Lung (tissue), 12 donors: ENCODE results near the gene CD63. TPM values are rescaled to one million over a fixed set of nuclear protein-coding genes. Genes with fewer than 3 reads are reported as not detected.

Source experiments
- ATAC-seq: fragments of 200-7000 bp; cut with Tn5 transposase; one replicate; pipeline ENCODE4 v1.9.1; 2020; ENCODE audit warnings: moderate number of reproducible peaks; ENCODE audit not compliant: insufficient read depth, low FRiP score
- DNase-seq, 3 donors: peaks; one replicate each; pipeline ENCODE4 v3.0.0-alpha.2; 2013 to 2017
- H3K27ac ChIP-seq, 2 donors: one replicate each; pipeline ENCODE4 v1.5.1; 2013; ENCODE audit warnings: mild to moderate bottlenecking in 2 of 2, moderate library complexity in 2 of 2, control low read depth in 1 of 2, inconsistent platforms in 1 of 2, low read depth in 1 of 2, low read length in 1 of 2
- H3K27me3 ChIP-seq, 3 donors: one replicate each; pipeline ENCODE4 v1.5.1; 2013; ENCODE audit warnings: low read length in 2 of 3; ENCODE audit not compliant: control insufficient read depth in 3 of 3, insufficient read depth in 3 of 3
- H3K36me3 ChIP-seq, 4 donors: one replicate each; pipeline ENCODE4 v1.5.1; 2013; ENCODE audit warnings: low read length in 4 of 4, mild to moderate bottlenecking in 1 of 4, moderate library complexity in 1 of 4; ENCODE audit not compliant: control insufficient read depth in 4 of 4, insufficient read depth in 4 of 4
- H3K4me1 ChIP-seq, 5 donors: one replicate each; pipeline ENCODE4 v1.5.1; 2013; ENCODE audit warnings: low read length in 5 of 5, mild to moderate bottlenecking in 2 of 5, moderate library complexity in 1 of 5; ENCODE audit not compliant: control insufficient read depth in 5 of 5, insufficient read depth in 5 of 5
- H3K4me3 ChIP-seq: one replicate; pipeline ENCODE4 v1.5.1; 2013; ENCODE audit warnings: mild to moderate bottlenecking, control low read depth, moderate library complexity
- H3K9ac ChIP-seq, 2 donors: one replicate each; pipeline ENCODE4 v1.5.1; 2013; ENCODE audit warnings: low read length in 2 of 2, control low read depth in 1 of 2; ENCODE audit not compliant: insufficient read depth in 1 of 2
- H3K9me3 ChIP-seq, 4 donors: one replicate each; pipeline ENCODE4 v1.5.1; 2013; ENCODE audit warnings: low read length in 3 of 4, mild to moderate bottlenecking in 1 of 4, moderate library complexity in 1 of 4; ENCODE audit not compliant: control insufficient read depth in 4 of 4, insufficient read depth in 3 of 4
- WGBS, 2 donors: extraction: QIAGEN DNeasy Blood & Tissue Kit; methylation state at CpG; one replicate each; pipeline ENCODE4 v1.1.7; 2013; 5-methylcytosine and 5-hydroxymethylcytosine counted together
- polyA plus RNA-seq, 2 donors: library from polyadenylated mRNA; stranded (reverse); fragments of 200-250 nt; gene quantifications; one replicate each; pipeline ENCODE4 v1.2.1, GENCODE V29; 2013
- total RNA-seq, 2 donors: library from RNA; depleted of rRNA in 1 of 2; stranded (reverse); fragments of >200 nt in 1 of 2; gene quantifications; one replicate each; pipeline ENCODE4 v1.2.1, GENCODE V29; 2014 to 2021
- TF ChIP-seq, protein P1 (sequence below): IDR thresholded peaks from 2 replicates; pipeline ENCODE4 v1.5.1; 2012; ENCODE audit warnings: mild to moderate bottlenecking; ENCODE audit errors: control extremely low read depth, extremely low read depth
- donor health status: control.
- donor health status: control.
- donor health status: Bipolar disorder and iron deficiency.
- donor health status: healthy.
- donor health status: DM: yes; HTN: yes; CAD: no.

Gene CD63
- total and polyA plus RNA-seq, 4 donors, result 516 to 2,824 (median 1,627) TPM

DNA sequence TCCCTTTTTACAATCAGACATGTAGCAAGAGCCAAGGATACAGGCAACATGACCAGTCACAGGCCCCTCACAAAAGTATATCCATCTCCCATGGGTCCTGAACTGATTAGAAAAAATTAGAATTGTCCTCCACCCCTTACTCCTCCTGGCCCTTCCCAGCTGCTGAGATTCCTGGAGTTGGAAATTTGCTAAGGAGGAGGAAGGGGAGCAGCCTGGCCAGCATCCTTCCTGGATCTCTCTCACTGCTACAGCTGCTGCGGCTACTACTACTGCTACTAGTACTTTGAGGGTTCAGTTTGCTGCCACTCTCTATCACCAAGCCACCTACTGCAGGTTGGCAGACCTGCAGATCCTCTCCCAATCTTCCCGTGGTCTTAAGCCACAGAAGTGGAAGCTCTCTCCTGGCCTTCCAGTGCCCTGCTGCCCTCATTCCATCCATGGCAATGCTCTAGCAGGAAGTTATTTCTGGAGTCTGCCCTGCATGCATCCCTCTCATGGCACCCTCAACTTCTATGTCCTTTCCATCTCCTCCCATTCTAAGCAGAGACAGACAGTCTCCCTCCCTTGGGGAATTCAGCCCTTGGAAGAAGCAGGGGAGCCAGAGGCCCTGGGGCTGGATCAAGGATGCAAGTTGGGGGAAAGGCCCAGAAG lies 22.1 kb downstream of the CD63 start:
- H3K9ac ChIP-seq, result no peak overlapping the region
- no peaks in the 10 kb centered on the region for H3K36me3 ChIP-seq
- TF ChIP-seq, protein P1, sequence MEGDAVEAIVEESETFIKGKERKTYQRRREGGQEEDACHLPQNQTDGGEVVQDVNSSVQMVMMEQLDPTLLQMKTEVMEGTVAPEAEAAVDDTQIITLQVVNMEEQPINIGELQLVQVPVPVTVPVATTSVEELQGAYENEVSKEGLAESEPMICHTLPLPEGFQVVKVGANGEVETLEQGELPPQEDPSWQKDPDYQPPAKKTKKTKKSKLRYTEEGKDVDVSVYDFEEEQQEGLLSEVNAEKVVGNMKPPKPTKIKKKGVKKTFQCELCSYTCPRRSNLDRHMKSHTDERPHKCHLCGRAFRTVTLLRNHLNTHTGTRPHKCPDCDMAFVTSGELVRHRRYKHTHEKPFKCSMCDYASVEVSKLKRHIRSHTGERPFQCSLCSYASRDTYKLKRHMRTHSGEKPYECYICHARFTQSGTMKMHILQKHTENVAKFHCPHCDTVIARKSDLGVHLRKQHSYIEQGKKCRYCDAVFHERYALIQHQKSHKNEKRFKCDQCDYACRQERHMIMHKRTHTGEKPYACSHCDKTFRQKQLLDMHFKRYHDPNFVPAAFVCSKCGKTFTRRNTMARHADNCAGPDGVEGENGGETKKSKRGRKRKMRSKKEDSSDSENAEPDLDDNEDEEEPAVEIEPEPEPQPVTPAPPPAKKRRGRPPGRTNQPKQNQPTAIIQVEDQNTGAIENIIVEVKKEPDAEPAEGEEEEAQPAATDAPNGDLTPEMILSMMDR, result no peak
- H3K4me3 ChIP-seq, result peak overlapping the region; percentile 18
- 76 to 90% methylated on average over 2 of the region's 2 CpGs for WGBS, 2 donors
- H3K27me3 ChIP-seq, result peaks cover 0 to 9% (median 5%) of the 10 kb centered on the region in 3 donors
- H3K9me3 ChIP-seq, result no peaks in the 10 kb centered on the region
- no peak for DNase-seq
- H3K4me1 ChIP-seq, result peaks cover 0 to 41% (median 0%) of the 10 kb centered on the region in 5 donors
- no peak for ATAC-seq
- H3K27ac ChIP-seq, result peak overlapping the region in 1 of 2 donors; percentile 98

DNA sequence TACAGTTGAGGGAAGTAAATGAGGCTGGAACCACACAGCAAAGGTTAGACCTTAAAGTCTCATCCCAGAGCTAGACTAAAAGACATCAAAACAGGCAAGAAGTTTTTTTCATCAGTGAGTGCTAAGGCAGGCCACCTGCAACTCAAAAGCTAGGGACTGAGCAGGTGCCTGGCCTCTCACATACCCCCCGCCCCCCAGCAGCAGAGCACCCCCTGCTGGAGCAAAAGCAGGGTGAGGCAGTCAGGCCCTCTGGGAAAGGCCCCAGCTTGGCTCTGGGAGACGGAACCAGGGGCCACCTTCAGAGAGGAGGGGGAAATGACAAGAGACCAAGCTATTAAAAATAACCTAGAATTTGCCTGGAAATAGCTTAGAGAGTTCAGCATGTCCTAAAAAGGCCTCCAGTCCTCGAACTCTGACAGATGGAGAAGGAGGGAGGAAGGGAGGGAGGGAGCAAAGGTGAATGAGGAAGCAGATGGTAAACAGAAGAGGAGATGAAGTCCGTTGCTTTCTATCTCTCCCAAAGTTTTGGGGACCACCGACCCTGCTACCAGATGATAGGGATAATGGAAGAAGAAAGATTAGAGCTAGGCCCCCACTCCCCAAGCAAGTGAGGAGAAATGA lies 22.9 kb downstream of the CD63 start:
- no peaks in the 10 kb centered on the region for H3K36me3 ChIP-seq
- ATAC-seq (no peak), DNase-seq (no peak)
- H3K4me1 ChIP-seq, result peaks cover 0 to 40% (median 0%) of the 10 kb centered on the region in 5 donors
- H3K9ac ChIP-seq, result no peak overlapping the region
- peak overlapping the region in 1 of 2 donors; percentile 98 for H3K27ac ChIP-seq
- no peaks in the 10 kb centered on the region for H3K9me3 ChIP-seq
- no peak overlapping the region for H3K4me3 ChIP-seq
- TF ChIP-seq, protein P1, result no peak
- H3K27me3 ChIP-seq, result peaks cover 0 to 9% (median 5%) of the 10 kb centered on the region in 3 donors
- WGBS, 2 donors, result 37 to 53% methylated on average over 5 of the region's 5 CpGs

DNA sequence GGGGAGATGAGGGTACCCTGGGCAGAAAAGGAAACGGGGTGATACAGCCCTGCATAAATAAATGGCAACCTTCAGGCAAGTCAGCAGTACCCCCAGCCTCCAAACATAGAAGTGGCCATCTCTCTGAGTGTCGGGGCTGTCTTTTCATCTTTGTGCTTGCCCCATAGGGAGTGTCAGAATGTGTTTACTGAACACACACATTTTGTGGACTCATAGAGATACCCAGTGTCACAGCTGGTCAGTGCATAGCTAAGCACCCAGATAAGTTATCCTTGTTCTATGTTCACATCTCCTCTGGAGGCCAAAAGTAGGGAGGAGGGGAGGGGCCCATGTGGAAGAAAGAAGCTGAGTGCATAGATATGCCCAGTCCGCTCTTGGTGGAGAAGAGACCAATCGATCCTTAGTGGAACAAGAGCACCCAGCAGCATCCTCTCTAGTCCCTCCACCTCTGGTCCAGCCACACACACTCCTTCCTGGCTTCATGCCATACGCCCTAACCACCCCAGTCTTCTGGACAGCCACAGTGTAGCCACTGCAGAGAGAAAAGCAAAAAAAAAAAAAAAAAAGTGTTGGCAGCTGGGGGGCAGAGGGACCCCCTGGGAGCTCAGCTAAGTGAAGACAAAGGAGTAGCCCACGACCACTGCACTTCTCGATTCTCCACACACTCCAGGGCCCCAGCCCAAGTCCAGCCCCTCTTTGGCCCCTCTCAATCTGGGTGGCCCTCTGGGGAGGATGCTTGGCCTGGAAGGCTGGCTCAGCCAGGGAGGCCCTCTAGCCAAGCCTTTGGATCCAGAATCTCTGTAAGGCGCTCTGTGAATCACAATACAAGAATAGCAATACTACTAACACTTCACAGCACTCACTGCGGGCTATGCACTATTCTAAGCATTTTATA lies 23.7 kb downstream of the CD63 start:
- peaks cover 0 to 9% (median 5%) of the 10 kb centered on the region in 3 donors for H3K27me3 ChIP-seq
- no peaks in the 10 kb centered on the region for H3K36me3 ChIP-seq
- peak overlapping the region in 1 of 2 donors; percentile 98 for H3K27ac ChIP-seq
- no peak overlapping the region for H3K9ac ChIP-seq
- DNase-seq (no peak), ATAC-seq (no peak)
- peaks cover 0 to 40% (median 0%) of the 10 kb centered on the region in 5 donors for H3K4me1 ChIP-seq
- TF ChIP-seq, protein P1, result no peak
- no peak overlapping the region for H3K4me3 ChIP-seq
- no peaks in the 10 kb centered on the region for H3K9me3 ChIP-seq
- 81 to 88% methylated on average over 8 to 9 of the region's 9 CpGs for WGBS, 2 donors
